Trophoblast cell (in vitro differentiated cells and primary cell): Measurements from ENCODE around the gene NCKIPSD.
"Not testable (repeated sequence)": the region's sequence is repeated elsewhere in the genome, so short reads cannot be mapped to it uniquely, and the experiment has no call there.

Experiments
- DNase-seq, 2 donors: peaks; one replicate each; pipeline ENCODE4 v3.0.0-alpha.2; 2016
- H2AFZ ChIP-seq: 2 replicates; pipeline ENCODE4 v1.6.1; 2013; ENCODE audit warnings: low read length, moderate library complexity, mild to moderate bottlenecking; ENCODE audit not compliant: insufficient read depth, poor library complexity
- H2AK5ac ChIP-seq: 2 replicates; pipeline ENCODE4 v1.6.1; 2013; ENCODE audit warnings: mild to moderate bottlenecking, low read length
- H2BK120ac ChIP-seq: 2 replicates; pipeline ENCODE4 v1.6.1; 2013; ENCODE audit warnings: low read length, mild to moderate bottlenecking, moderate library complexity; ENCODE audit not compliant: insufficient read depth, poor library complexity
- H2BK12ac ChIP-seq: 2 replicates; pipeline ENCODE4 v1.6.1; 2013; ENCODE audit warnings: mild to moderate bottlenecking, low read length, moderate library complexity
- H2BK5ac ChIP-seq: 2 replicates; pipeline ENCODE4 v1.6.1; 2013; ENCODE audit warnings: low read length, low read depth, moderate library complexity, mild to moderate bottlenecking; ENCODE audit not compliant: poor library complexity
- H3K14ac ChIP-seq: 2 replicates; pipeline ENCODE4 v1.6.1; 2013; ENCODE audit warnings: mild to moderate bottlenecking, low read length
- H3K18ac ChIP-seq: 2 replicates; pipeline ENCODE4 v1.6.1; 2013; ENCODE audit warnings: mild to moderate bottlenecking, low read length
- H3K23ac ChIP-seq: 2 replicates; pipeline ENCODE4 v1.6.1; 2013; ENCODE audit warnings: low read length
- H3K27ac ChIP-seq: 2 replicates; pipeline ENCODE4 v1.5.1; 2013; ENCODE audit warnings: low read depth, mild to moderate bottlenecking, inconsistent platforms, low read length, moderate library complexity
- H3K27me3 ChIP-seq: 2 replicates; pipeline ENCODE4 v1.6.1; 2013; ENCODE audit warnings: inconsistent platforms, mild to moderate bottlenecking, low read length, moderate library complexity; ENCODE audit not compliant: insufficient read depth
- H3K36me3 ChIP-seq, 2 experiments: 1 replicate in 1 of 2; 2 replicates in 1 of 2; pipeline ENCODE4 v1.6.1; 2013; ENCODE audit warnings: low read length in 2 of 2, mild to moderate bottlenecking in 2 of 2, moderate library complexity in 1 of 2; ENCODE audit not compliant: insufficient read depth in 2 of 2, control insufficient read depth in 1 of 2
- H3K4ac ChIP-seq: 2 replicates; pipeline ENCODE4 v1.6.1; 2013; ENCODE audit warnings: low read depth, mild to moderate bottlenecking, low read length, moderate library complexity
- H3K4me1 ChIP-seq, 2 experiments: 1 replicate in 1 of 2; 2 replicates in 1 of 2; pipeline ENCODE4 v1.6.1; 2013; ENCODE audit warnings: low read length in 2 of 2, mild to moderate bottlenecking in 2 of 2, moderate library complexity in 1 of 2; ENCODE audit not compliant: insufficient read depth in 2 of 2, control insufficient read depth in 1 of 2
- H3K4me2 ChIP-seq: 2 replicates; pipeline ENCODE4 v1.6.1; 2013; ENCODE audit warnings: inconsistent platforms, mild to moderate bottlenecking, low read length, moderate library complexity
- H3K4me3 ChIP-seq: 2 replicates; pipeline ENCODE4 v1.5.1; 2013; ENCODE audit warnings: mild to moderate bottlenecking, low read depth, low read length, inconsistent platforms
- H3K79me1 ChIP-seq: one replicate; pipeline ENCODE4 v1.6.1; 2013; ENCODE audit warnings: low read length
- H3K79me2 ChIP-seq: 2 replicates; pipeline ENCODE4 v1.6.1; 2013; ENCODE audit warnings: low read length, mild to moderate bottlenecking; ENCODE audit not compliant: control insufficient read depth, insufficient read depth, poor library complexity
- H3K9ac ChIP-seq: 2 replicates; pipeline ENCODE4 v1.6.1; 2013; ENCODE audit warnings: mild to moderate bottlenecking, low read length
- H3K9me3 ChIP-seq: 2 replicates; pipeline ENCODE4 v1.6.1; 2013; ENCODE audit warnings: low read depth, mild to moderate bottlenecking, control low read depth, inconsistent platforms, low read length; ENCODE audit not compliant: insufficient read depth
- H4K12ac ChIP-seq: 2 replicates; pipeline ENCODE4 v1.6.1; 2013; ENCODE audit warnings: low read depth, mild to moderate bottlenecking, low read length, moderate library complexity
- H4K8ac ChIP-seq: 2 replicates; pipeline ENCODE4 v1.6.1; 2013; ENCODE audit warnings: low read depth, mild to moderate bottlenecking, low read length, moderate library complexity
- H4K91ac ChIP-seq: one replicate; pipeline ENCODE4 v1.6.1; 2013; ENCODE audit warnings: low read depth, mild to moderate bottlenecking, low read length, moderate library complexity
- WGBS: extraction: QIAGEN DNeasy Blood & Tissue Kit; methylation state at CpG from one replicate; pipeline ENCODE4 v1.1.7; 2013; ENCODE audit warnings: missing lambda C conversion rate; ENCODE audit not compliant: insufficient read length, insufficient coverage; ENCODE audit errors: extremely low coverage; 5-methylcytosine and 5-hydroxymethylcytosine counted together

The NCKIPSD gene

GRCh38 chr3:48727511-48727910 is 41.8 kb upstream of the NCKIPSD start:
- no peaks in the 10 kb centered on the region for H3K79me1 ChIP-seq
- no peaks in the 10 kb centered on the region for H3K79me2 ChIP-seq
- no peak overlapping the region for H3K18ac ChIP-seq
- no peak overlapping the region for H4K8ac ChIP-seq
- no peaks in the 10 kb centered on the region for H3K27me3 ChIP-seq
- H2AK5ac ChIP-seq = no peak overlapping the region
- H3K4me1 ChIP-seq = no peaks in the 10 kb centered on the region
- no peak overlapping the region for H3K4ac ChIP-seq
- no peak overlapping the region for H4K12ac ChIP-seq
- no peak overlapping the region for H3K9ac ChIP-seq
- no peak overlapping the region for H3K14ac ChIP-seq
- H3K23ac ChIP-seq = no peak overlapping the region
- no peak overlapping the region for H3K4me2 ChIP-seq
- no CpG with 5 or more reads among the region's 8 CpGs for WGBS
- no peak overlapping the region for H2AFZ ChIP-seq
- no peaks in the 10 kb centered on the region for H3K36me3 ChIP-seq
- H4K91ac ChIP-seq = no peak overlapping the region
- no peak overlapping the region for H2BK5ac ChIP-seq
- no peak overlapping the region for H2BK12ac ChIP-seq
- DNase-seq = no peak
- no peak overlapping the region for H2BK120ac ChIP-seq
- no peaks in the 10 kb centered on the region for H3K9me3 ChIP-seq
- no peak overlapping the region for H3K4me3 ChIP-seq
- no peak overlapping the region for H3K27ac ChIP-seq

GRCh38 chr3:48725185-48725855 is 39.6 kb upstream of the NCKIPSD start:
- H3K14ac ChIP-seq, H3K23ac ChIP-seq, H2BK5ac ChIP-seq, H3K27me3 ChIP-seq, H3K9ac ChIP-seq, H4K8ac ChIP-seq, H3K79me1 ChIP-seq, H4K91ac ChIP-seq, H3K4ac ChIP-seq, H2AFZ ChIP-seq, DNase-seq, H3K4me1 ChIP-seq, H2BK120ac ChIP-seq, H3K18ac ChIP-seq, H3K9me3 ChIP-seq, H3K79me2 ChIP-seq, H2BK12ac ChIP-seq, H3K27ac ChIP-seq, H4K12ac ChIP-seq, H3K4me2 ChIP-seq, H2AK5ac ChIP-seq, H3K36me3 ChIP-seq, H3K4me3 ChIP-seq: not testable (repeated sequence)
- WGBS = no CpG with 5 or more reads among the region's 8 CpGs

GRCh38 chr3:48723725-48724124 is 38.0 kb upstream of the NCKIPSD start:
- no peak overlapping the region for H4K8ac ChIP-seq

GRCh38 chr3:48723293-48723692 is 37.6 kb upstream of the NCKIPSD start:
- DNase-seq, H2BK120ac ChIP-seq, H3K4me1 ChIP-seq, H2AFZ ChIP-seq, H3K23ac ChIP-seq, H4K8ac ChIP-seq, H3K27ac ChIP-seq, H3K4ac ChIP-seq, H2AK5ac ChIP-seq, H3K36me3 ChIP-seq, H3K27me3 ChIP-seq, H4K91ac ChIP-seq, H3K4me2 ChIP-seq, H3K14ac ChIP-seq, H3K79me2 ChIP-seq, H2BK5ac ChIP-seq, H3K18ac ChIP-seq, H4K12ac ChIP-seq, H2BK12ac ChIP-seq, H3K9me3 ChIP-seq, H3K9ac ChIP-seq, H3K4me3 ChIP-seq, H3K79me1 ChIP-seq: not testable (repeated sequence)
- WGBS = no CpG with 5 or more reads among the region's 3 CpGs

More at GRCh38 chr3:48723725-48724124, 38.0 kb upstream of the NCKIPSD start:
- H3K23ac ChIP-seq = no peak overlapping the region
- no peak overlapping the region for H2BK120ac ChIP-seq
- WGBS = no CpG with 5 or more reads among the region's 7 CpGs
- H3K18ac ChIP-seq = no peak overlapping the region
- no peaks in the 10 kb centered on the region for H3K79me2 ChIP-seq
- H3K27me3 ChIP-seq = no peaks in the 10 kb centered on the region
- H3K14ac ChIP-seq = no peak overlapping the region
- no peak overlapping the region for H3K4me2 ChIP-seq
- no peak overlapping the region for H4K91ac ChIP-seq
- no peak overlapping the region for H3K4ac ChIP-seq
- H2BK5ac ChIP-seq = no peak overlapping the region
- H3K79me1 ChIP-seq = no peaks in the 10 kb centered on the region
- no peak overlapping the region for H2AK5ac ChIP-seq
- H2BK12ac ChIP-seq = no peak overlapping the region
- no peak for DNase-seq
- H3K4me1 ChIP-seq = no peaks in the 10 kb centered on the region
- no peak overlapping the region for H3K4me3 ChIP-seq
- H3K9ac ChIP-seq = no peak overlapping the region
- H3K9me3 ChIP-seq = no peaks in the 10 kb centered on the region
- no peaks in the 10 kb centered on the region for H3K36me3 ChIP-seq
- H3K27ac ChIP-seq = no peak overlapping the region
- H2AFZ ChIP-seq = no peak overlapping the region
- H4K12ac ChIP-seq = no peak overlapping the region
